T47D (cell line): Measurements from ENCODE around the gene POLR3GL.

Experiments used
- DNase-seq, 2 experiments: peaks; one replicate each; pipeline versions ENCODE4 v3.0.0 to v3.0.0-alpha.2; 2011 to 2012; ENCODE audit warnings: low read depth in 1 of 2, low spot score in 1 of 2
- JUND ChIP-seq: IDR thresholded peaks from 2 replicates; pipeline ENCODE4 v1.6.1; 2012; ENCODE audit warnings: low read depth
- in situ Hi-C: cut with HindIII; loops from 2 replicates; pipeline ENCODE4 v1.10.0; 2016; ENCODE audit warnings: low sequenced_read_pairs, low pct_unique_long_range_greater_than_20kb

Gene POLR3GL

DNA sequence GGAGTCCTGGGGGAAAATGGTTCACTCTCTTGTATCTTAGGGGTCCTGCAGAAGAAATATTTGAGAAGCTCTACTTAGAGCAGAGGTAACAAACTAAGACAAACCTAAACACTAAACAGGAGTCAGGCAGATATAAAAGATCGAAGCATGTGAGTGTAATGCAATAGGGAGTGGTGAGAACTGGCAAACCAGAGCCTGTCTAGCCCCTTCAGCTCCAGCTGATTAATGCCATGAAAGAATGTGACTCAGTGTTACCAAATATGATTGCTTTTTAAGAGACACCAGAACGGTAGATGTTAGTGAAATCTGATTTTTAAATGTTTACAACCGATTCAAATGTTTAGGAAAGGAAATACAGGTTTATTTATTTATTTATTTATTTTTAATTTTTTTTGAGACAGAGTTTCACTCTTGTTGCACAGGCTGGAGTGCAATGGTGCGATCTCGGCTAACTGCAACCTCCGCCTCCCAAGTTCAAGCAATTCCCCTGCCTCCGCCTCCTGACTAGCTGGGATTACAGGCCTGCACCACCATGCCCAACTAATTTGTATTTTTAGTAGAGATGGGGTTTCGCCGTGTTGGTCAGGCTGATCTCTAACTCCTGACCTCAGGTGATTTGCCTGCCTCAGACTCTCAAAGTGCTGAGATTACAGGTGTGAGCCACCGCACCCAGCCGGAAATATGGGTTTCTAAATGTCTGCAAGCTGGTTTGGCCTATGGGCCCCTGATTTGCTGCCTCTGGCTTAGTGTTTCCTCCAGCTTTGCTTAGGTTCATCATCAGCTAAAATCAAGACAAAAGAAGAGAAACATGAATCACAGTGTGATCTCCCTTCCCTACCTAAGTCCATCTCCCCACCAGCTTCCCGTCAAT, 19.7 kb downstream of the POLR3GL start:
- no peak for TF ChIP-seq JUND
- in situ Hi-C loops, result no loop called here
- no peak for DNase-seq

GRCh38 chr1:145985129-145985501, 20.6 kb downstream of the POLR3GL start:
- no peak for DNase-seq
- TF ChIP-seq JUND, result no peak
- in situ Hi-C loops, result no loop called here

DNA sequence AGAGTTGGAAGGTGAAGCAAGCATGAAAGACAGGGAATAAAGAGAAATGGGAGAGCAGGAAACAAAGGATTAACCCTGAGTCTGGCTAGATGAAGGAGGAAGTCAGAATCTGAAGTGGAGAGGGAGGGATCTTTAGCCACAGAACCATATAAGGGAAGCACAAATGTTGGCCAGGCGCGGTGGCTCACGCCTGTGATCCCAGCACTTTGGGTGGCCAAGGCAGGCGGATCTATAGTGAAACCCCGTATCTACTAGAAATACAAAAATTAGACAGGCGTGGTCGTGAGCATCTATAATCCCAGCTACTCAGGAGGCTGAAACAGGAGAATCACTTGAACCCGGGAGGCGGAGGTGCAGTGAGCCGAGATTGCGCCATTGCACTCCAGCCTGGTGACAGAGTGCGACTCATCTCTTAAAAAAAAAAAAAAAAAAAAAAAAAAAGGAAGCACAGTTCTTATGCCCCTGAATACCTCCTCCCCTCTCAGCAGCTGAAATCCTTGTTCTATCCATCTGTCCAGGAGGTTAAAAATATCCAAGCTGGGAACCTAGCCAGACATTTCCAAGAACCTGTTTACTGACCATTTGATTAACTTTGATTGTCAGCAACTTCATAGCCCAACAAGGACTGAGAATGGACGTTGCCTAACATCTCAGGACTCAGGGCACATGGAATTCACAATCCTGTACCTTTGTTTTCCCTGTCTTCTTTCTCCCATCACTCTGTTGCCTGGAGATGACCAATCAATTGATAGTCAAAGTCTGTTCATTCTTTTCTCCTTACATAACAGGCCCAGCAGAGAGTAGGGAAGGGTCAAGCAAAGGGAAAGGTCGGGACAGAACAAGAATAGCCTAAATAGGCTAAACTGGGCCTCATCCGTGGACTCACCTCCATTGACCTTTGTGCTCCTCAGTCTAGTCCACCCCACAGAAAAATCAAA, 21.3 kb downstream of the POLR3GL start:
- DNase-seq, result peak in 1 of 2 experiments; percentile 64
- in situ Hi-C loops, result no loop called here
- no peak for TF ChIP-seq JUND

DNA sequence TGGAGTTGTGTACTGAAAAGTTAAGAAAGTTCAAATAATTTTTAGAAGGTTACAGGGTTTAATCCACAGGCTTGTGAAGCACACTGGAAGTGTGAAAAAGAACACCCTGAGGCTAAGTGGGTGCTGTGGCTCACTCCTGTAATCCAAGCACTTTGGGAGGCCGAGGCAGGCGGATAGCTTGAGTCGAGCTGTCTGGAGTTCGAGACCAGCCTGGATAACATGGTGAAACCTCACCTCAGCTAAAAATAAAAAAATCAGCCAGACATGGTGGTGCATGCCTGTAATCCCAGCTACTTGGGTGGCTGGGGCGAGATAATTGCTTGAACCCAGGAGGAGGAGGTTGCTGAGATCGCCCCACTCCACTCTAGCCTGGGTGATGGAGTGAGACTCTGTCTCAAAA, 22.1 kb downstream of the POLR3GL start:
- DNase-seq, result no peak
- in situ Hi-C loops, result no loop called here
- no peak for TF ChIP-seq JUND

GRCh38 chr1:145987926-145988325, 23.4 kb downstream of the POLR3GL start:
- DNase-seq, result no peak
- TF ChIP-seq JUND, result no peak
- in situ Hi-C loops, result no loop called here

DNA sequence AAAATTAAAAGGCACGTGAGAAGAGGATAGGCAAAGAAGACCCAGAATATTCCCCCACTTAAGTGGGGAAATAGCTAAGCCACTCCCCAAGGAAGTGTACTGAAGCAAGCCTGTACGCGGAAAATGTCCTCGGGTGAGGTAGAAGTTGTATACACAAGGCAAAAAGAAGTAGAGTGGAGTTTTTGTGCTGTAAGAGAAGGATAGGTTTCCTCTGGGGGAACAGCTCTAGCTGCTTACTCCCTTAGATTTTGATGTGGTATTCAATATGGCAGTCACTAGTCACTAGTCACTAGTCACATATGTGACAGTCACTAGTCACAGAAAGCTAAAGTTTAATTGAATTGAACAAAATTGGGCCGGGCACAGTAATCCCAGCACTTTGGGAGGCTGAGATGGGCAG, 24.3 kb downstream of the POLR3GL start:
- in situ Hi-C loops, result no loop called here
- no peak for DNase-seq
- no peak for TF ChIP-seq JUND

GRCh38 chr1:145990249-145990855, 25.9 kb downstream of the POLR3GL start:
- no peak for DNase-seq
- in situ Hi-C loops, result no loop called here
- TF ChIP-seq JUND, result no peak

GRCh38 chr1:145991735-145992412, 27.4 kb downstream of the POLR3GL start:
- no peak for DNase-seq
- no peak for TF ChIP-seq JUND
- in situ Hi-C loops, result no loop called here

GRCh38 chr1:145992502-145992936, 28.0 kb downstream of the POLR3GL start:
- in situ Hi-C loops, result no loop called here
- DNase-seq, result no peak
- TF ChIP-seq JUND, result no peak

DNA sequence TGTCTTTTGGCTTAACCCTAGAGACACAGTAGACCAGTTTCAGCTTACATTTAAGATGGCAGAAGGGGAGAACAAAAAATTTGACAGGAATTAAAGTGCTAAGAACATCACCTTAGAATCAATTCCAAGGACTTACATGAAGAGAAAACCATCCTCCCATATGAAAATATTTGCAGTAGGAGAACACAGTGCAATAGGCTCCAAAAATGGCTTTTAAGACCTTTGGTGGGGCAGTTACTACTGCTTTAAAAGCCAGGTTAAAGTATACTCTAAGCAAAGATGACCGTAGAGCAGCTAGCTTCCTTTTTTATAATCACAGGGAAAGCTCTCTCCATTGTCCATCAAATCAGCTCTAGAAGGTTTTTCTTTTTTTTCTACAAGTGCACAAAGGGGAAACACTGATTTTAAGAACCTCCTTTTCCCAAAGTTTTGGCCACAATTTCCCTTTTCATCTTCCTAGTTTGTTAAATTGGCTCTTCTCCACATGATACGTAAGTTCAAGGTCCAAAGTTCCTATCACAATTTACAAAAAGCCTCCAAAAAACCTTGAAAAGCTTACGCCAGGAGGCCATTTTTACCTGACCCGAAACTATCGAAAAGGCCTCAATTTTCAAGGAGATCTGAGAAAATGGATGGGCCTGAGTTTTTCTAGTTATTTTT, 28.6 kb downstream of the POLR3GL start:
- no peak for TF ChIP-seq JUND
- no peak for DNase-seq
- in situ Hi-C loops, result no loop called here

DNA sequence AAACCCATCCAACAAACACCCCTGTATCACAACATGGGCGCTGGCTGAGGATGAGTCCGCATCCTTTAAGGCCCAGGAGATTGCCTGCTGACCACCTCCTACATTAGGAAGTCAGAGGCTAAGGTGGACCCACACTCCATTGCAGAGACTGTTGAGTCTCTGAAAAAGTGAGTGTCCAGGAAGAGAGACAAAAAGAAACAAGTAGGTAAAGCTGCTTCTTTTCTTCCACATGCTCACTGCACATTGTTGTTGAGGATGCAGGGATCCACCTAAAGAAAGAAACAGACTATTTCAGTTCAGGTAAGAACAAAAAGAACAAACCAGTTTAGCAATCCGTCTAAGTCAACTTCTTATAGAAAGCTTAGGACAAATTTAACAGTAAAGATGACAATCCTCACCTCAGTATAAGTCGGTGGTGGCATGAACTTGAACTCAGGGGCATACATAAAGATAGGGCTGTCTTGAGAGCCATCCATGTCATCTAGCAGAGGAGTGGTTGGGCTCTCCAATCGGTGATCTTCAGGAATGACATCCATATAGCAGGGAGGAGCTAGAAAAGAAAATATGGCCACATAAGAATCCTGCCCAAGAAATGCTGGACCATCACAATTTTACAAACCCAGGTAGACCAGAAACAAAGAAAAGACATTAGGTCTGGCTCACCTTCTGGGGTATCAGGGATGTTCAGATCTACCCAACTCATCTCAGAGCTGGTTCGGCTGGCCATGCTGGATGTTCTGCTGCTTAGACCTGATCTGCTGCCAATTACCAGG, 29.3 kb downstream of the POLR3GL start:
- in situ Hi-C loops, result no loop called here
- no peak for TF ChIP-seq JUND
- DNase-seq, result no peak
